Nephron progenitor cell (in vitro differentiated cells): Measurements from ENCODE around the gene SLC17A8.

ENCODE experiments used
- DNase-seq: peaks from one replicate; pipeline ENCODE4 v3.0.0; 2021
- H3K27ac Mint-ChIP-seq: 2 replicates; pipeline ENCODE4 v1.8.0; 2021; ENCODE audit warnings: mild to moderate bottlenecking, moderate library complexity, mixed read lengths
- H3K27me3 Mint-ChIP-seq: 2 replicates; pipeline ENCODE4 v1.8.0; 2021; ENCODE audit warnings: mild to moderate bottlenecking, low read depth, mixed read lengths; ENCODE audit not compliant: poor library complexity
- H3K36me3 Mint-ChIP-seq: 2 replicates; pipeline ENCODE4 v1.8.0; 2021; ENCODE audit warnings: low read depth, mixed read lengths
- H3K4me1 Mint-ChIP-seq: 2 replicates; pipeline ENCODE4 v1.8.0; 2021; ENCODE audit warnings: mixed read lengths
- H3K4me3 Mint-ChIP-seq: 2 replicates; pipeline ENCODE4 v1.8.0; 2021; ENCODE audit warnings: mild to moderate bottlenecking, moderate library complexity, mixed read lengths
- H3K9me3 Mint-ChIP-seq: 2 replicates; pipeline ENCODE4 v1.8.0; 2021; ENCODE audit warnings: mild to moderate bottlenecking, moderate library complexity, mixed read lengths
- CTCF ChIP-seq: fragments of 200-600 bp; sonication (generic); IDR thresholded peaks from 2 replicates; pipeline ENCODE4 v1.5.0; 2021; ENCODE audit warnings: antibody characterized with exemption

Gene SLC17A8

GRCh38 chr12:100468126-100468525, 111.3 kb downstream of the SLC17A8 start:
- no peak for TF ChIP-seq CTCF
- Mint-ChIP-seq H3K9me3 (no peaks in the 10 kb centered on the region), H3K27me3 (peaks cover 4% of the 10 kb centered on the region), H3K4me1 (no peaks in the 10 kb centered on the region), H3K4me3 (no peak overlapping the region), H3K27ac (no peak overlapping the region), H3K36me3 (no peaks in the 10 kb centered on the region)
- no peak for DNase-seq
